GM23248 (cell line): ENCODE results near the gene PIH1D1.

ENCODE experiments used
- EZH2 ChIP-seq: fragments of 200-600 bp; sonication (generic); IDR thresholded peaks from 2 replicates; pipeline ENCODE4 v1.6.1; 2018; ENCODE audit warnings: antibody characterized with exemption, mild to moderate bottlenecking; ENCODE audit not compliant: insufficient read depth, poor library complexity, severe bottlenecking
- EZH2phosphoT487 ChIP-seq: fragments of 200-600 bp; sonication (generic); IDR thresholded peaks from 2 replicates; pipeline ENCODE4 v1.6.1; 2018; ENCODE audit warnings: antibody characterized with exemption, moderate library complexity, mild to moderate bottlenecking, low read depth; ENCODE audit not compliant: insufficient read depth

GRCh38 chr19:49459388-49459787 lies 7.8 kb upstream of the PIH1D1 start:
- TF ChIP-seq EZH2phosphoT487, result no peak
- no peak for TF ChIP-seq EZH2
